AG08396 (cell line): Measurements from ENCODE around the gene MMP15.
"Not testable (repeated sequence)": the region's sequence is repeated elsewhere in the genome, so short reads cannot be mapped to it uniquely, and the experiment has no call there.

Source experiments
- DNase-seq: peaks from one replicate; pipeline ENCODE4 v3.0.0; 2012; ENCODE audit warnings: low spot score, mixed read lengths

The MMP15 gene

DNA sequence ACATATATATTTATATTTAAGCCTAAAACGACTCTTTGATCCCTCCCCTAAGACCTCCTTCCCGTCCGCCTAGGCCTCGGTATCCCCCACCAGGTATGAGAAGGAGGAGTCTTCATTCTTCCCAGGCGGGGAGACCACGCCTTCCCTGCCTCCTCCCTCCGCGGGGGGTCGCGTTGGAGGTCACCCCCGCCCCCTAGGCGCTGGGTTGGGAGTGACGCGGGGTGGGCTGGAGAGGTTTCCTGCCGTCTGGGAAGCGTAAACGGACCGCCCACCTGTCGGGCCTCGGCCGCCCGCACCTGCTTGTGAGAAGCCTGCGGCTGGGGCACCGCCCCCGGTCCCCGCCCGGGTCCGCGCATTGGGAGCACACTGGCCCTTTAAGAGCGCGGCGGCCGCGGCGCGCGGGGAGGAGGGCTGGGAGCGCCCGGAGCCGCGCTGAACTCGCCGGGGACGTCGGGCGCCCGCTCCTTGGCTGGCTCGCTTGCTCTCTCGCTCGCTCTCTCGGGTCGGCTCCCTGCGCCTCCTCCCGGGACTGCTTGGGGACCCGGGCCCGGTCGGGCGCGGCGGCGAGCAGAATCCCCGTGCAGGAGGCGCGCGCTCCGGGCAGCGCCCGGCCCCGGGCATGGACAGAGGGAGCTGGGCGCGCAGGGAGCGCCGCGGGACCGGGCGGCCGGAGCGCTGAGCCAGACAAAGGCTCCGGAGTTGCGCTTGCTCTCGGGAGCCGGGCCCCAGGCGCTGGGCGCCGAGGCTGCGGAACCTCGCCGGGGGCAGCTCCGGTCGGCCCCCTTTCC is at the start of gene MMP15:
TSS of gene MMP15 (plus strand) at position 404 of the 788 bp plus-strand sequence. CDS start 597 bp downstream, outside the sequence.
- DNase-seq: peak; percentile 81

DNA sequence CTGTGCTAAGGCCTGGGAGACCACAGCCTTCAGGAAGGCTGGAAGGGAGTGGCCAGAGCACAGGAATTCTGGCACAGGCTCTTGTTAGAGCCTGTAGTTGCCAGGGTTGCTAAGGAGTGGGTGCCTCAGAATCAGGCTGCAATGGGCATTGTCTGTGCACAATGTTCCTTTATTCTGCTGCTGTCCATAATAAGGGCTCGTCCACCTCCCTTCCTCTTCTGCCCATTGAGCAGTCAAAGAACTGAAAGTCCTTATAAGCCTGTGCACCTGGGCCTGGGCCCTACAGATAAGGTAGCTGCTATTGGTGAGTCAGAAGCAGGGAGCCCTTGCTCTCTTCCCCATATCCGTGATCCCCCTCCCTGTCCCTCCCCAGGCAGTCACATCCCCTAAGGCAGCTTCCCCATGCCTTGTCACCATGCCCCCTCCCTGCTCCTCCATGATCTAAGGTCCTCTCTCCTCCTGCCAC is 49.2 kb upstream of the MMP15 start:
- DNase-seq: no peak

DNA sequence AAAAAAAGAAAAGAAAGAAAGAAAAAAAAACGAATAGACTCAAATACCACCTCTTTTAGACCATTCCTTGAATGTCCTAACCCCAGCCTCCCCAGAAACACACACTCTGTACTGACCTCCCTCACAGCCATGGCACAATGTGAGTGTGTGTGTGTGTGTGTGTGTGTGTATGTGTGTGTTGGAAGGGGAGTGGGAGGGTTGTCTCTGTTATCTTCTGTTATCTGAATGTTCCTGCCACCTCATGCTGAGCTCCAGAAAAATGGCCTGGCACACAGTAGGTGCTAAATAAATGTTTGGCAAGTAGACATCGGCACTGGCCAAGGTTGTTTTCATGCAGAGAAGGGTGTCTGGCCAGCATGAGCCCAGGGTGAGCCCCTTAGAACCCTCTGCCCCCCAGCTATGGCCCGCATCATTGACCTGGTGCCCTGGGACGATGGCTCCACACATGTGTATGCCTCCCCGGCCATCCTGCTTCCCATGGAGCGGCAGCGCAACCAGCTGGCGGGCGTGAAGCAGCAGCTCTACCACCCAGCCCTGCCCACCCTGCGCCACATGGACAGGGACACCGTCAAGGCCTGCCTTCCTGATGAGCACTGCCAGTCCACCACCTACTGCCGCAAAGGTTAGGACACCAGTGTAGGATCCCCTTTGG is 48.0 kb upstream of the MMP15 start:
- DNase-seq: no peak

DNA sequence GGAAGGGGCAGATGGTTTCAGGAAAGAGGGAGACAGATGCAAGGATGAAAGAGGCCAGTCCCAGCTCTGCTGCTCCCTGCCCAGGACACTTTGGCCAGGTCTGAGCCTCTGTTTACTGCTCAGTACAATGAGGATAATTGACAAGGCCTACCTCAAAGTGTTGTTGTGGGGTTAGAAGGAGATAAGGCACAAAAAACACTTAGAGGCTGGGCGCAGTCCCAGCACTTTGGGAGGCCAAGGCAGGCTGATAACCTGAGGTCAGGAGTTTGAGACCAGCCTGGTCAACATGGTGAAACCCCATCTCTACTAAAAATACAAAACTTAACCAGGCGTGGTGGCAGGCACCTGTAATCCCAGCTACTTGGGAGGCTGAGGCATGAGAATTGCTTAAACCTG is 47.5 kb upstream of the MMP15 start:
- not testable (repeated sequence) for DNase-seq

DNA sequence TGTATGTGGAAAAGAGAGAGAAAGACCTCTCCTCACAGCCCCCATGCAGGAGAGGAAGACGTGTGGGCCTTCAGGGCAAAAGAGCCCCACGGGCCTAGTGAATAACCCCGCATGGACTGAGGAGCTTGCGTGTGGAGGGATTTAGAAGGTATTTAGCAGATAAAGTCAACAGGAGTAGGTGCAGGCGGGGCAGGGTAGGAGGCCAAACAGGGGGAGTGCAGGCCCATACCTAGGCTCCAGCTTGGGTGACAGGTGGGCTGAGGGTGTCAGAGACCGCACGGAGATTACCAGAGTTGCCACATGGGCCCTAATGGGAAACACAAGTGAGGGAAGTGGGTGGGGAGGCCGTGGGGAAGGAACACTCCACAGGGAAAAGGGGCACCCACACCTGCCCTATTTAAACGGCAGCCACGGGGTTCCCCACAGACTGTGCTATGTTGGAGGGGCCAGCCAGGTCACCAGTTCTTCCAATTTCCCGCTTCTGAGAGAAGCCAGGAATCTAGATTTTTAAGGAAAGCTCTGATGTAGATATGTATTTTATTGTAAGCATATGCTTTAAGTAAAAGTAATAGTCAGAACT is 46.5 kb upstream of the MMP15 start:
- DNase-seq: no peak

DNA sequence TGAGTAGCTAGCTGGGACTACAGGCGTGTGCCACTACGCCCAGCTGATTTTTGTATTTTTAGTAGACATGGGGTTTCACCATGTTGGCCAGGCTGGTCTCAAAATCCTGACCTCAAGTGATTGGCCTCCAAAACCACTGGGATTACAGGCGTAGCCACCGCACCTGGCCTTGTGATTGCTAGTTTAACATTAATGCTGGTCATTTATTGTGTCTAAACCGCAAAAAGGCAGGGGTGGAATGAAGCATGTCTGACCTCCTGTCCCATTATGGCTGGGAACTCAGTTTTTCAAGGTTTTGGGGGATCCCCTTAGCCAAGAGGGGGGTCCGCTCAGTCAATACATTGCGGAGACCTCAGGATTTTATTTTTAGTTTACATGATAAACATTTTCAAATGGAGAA is 43.9 kb upstream of the MMP15 start:
- DNase-seq: no peak

DNA sequence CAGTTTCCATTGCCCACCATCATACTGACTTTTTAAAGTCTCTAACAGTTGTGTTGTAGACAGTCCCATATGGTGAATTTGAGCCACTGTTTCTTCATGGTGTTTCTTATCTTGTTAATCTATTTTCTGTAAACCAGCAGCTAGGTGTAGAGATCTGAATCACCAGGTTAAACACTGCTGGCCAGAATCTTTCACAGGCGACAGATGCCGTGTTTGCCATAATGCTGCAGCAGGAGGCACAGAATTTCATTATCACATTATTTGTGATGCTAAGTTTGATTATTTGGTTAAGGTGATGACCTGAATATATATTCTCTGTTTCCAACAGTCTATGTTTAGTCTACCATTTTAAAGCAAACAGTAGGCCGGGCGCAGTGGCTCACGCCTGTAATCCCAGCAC is 43.2 kb upstream of the MMP15 start:
- no peak for DNase-seq

DNA sequence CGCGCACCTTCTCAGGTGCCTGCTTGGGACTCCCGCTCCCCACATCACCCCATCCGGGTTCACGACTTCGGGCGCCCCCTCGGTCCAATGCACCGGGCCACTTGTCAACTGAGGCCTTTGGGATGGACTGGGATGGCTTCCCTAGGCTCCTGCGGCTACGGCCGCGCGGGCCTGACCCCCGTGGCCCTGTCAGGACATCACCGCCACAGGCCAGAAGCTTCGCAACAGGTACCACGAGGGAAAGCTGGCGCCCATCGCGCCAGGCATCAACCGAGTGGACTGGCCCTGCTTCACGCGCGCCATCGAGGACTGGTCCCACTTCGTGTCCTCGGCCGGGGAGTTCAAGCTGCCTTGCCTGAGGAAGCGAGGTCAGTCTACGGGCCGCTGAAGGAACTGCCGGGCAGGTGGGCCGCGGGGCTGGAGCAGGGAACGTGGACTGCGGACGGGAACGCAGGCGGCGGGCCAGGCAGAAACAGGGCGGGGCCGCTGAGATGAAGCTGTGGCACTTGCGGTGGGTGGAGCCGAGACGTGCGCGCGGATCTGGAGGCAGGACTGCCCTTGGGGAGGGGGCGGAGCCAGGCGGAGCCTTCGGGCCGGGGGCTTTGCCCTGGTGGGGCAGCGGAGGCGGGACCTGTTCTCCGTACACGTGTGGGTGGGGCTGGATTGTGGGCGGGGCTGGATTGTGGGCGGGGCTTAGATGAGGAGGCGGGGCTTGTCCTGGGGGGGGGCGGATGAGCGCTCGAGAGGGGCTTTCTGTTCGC is 40.9 kb upstream of the MMP15 start:
- DNase-seq: peak; percentile 79

DNA sequence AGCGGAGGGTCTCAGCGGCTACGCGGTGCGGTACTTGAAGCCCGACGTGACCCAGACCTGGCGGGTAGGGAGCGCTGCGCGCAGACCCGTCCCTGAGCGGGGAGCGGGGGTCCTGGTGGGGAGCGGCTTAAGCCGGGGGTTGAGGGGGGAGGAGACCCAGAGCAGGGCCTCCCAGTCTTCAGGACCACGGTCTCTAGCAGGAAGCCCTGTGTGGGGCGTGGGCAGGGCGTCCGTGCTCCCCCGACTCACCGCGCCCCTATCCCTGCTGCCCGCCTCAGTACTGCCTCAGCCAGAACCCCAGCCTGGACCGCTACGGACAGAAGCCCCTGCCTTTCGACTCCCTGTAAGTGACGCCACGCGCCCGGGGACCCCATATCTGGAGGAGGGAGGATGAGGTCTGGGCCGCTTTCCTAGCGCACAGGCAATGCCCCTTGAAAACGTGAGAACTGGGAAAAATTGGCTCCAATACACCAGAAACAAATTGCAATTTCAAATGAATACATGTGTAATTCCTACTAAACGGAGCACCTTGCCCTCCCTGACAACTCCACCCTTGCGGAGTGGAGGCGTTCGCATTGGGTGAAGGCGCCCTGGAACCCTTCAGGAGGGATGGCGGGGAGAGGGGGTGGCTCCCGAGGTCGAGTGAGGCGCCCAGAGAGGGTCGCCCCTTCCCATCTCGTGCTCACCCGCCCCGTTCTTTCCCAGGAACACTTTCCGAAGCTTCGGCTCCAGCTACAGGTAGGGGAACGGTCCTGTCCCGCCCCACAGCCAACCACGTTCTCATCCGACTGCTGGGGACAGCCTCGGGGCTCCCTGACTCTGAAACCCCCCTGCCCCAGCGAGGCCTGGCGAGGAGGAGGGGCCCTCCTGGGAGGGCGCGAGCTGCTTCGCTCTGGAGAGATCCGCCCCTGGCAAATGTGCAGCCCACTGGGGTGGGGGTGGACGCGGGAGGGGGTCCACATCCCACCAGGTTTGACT is 40.1 kb upstream of the MMP15 start:
- DNase-seq: no peak

DNA sequence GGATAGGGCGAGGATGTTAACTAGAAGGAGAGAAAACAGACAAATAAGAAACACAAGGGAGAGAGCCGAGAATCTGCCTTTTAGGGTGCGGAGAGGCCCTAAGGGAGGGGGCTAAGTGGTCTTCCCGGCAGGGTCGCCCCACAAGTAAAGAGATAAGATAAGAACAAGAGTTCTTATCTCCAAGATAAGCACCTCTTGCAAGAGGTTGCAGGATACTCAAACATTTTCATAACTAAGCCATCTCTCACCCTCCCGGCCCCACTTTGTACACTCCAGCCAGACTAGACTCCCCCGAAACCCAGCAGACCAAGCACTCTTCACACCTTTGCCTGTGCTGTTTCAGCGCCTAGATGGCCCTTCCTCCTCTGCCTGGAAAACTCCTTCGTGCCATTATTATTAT is 39.4 kb upstream of the MMP15 start:
- no peak for DNase-seq

DNA sequence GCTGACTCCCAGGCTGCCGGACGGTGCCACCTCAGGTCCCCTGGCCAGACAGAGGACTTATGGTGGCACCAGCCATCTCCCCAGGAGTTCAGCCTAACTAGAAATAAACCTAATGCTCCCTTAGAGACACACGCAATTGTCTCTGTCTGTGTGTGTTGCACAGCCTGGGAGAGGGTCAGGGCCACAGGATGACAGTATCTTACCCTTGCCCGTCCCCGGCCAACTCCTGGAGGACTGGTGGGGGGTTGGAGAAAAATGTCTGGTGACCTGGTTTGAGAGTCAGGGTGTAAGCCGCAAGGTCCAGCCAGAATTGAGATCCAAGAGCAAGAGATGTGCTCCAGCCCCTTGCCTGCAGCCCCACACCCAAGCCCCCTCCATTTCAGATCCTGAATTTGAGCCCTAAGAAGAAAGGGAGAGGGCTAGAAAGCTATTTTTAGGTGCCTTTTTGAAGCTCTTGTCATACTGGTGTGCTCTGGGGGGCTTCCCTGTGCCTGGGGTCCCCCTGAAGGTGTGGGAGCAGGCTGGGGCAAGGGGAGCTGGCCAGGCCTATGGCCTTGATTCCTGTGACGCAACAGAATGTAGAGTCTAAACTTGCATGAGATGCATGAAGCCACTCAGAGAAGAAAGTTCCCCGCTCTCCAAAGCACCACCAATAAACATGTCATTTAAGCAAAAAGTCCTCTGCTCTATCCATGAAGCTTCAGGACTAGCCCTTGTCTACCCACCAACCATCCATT is 37.9 kb upstream of the MMP15 start:
- no peak for DNase-seq

DNA sequence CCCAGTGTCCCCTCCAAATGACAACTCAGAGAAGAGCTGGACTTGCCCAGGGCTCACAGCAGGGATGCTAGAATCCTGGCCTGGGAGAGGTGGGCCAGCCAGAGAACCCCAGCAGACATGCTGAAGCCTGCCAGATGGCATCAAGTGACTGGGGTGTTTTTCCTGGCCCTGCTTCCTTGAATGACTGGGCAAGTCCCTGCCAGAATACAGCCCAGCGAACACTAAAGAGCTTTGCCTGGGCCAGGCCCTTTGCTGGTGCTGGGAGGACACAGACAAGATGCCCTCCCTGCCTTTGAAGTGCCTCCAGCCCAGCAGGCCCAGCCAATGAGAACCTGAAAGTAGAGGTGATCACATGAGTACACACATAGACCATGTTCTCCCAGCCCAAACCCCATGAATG is 36.6 kb upstream of the MMP15 start:
- no peak for DNase-seq

DNA sequence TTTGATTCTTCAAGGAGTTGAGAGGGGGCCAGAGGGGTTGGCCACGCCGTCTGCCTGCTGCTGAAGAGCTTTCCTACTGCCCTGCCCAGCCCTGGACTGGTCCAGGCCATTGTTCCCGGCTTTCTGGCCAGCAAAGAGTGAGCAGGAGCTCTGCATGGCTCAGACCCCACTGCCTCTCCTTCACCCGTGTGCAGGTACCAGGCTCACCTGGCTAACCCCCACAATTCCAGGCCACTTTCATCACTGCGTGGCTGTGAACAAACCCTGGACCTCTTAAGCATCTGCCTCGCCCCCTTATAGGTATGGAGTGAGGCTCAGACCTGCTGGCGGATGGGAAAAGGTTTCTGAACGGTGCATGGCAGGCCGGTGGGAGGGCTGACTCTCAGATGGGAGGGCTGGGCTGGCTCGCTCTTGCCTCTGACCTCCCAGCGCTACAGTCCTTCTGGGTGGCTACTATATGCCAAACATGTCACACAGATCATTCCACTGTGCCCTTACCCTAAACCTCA is 33.9 kb upstream of the MMP15 start:
- no peak for DNase-seq

DNA sequence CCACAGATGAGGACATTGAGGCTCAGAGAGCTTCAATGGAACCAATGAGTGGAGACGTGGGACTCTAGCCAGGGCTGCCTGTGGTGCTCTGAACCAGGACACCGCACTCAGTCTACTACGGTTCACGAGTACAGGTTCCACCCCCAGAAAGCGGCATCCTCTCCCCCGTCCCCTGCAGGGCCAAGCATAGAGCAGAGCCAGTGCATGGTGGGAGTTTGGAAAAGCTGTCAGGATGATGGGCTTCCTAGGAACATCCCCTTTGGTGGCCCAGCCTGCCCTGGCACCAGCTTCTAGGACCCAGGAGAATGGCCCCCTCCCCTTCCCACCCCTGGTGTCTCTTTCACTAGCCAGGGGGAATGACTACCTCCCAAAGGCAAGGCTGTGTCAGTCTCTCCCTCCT is 33.5 kb upstream of the MMP15 start:
- no peak for DNase-seq

DNA sequence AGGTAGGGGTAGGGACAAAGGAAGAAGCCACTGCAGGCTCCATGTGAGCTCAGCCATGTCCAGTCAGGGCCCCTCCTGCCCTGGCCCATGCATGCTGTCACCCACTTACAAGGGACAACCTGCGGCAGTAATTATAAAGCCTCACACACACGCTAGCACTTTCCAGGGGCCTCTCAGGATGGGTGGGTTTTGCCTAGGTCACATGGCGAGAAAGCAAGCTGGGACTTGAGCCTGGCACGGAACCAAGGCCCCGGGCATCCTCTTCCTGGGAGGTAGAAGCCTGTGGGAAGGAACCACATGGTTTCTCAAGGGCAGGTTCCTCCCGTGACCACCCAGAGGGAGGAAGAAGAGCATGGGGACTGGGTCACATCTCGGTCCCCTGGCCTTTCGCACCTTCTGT is 32.1 kb upstream of the MMP15 start:
- no peak for DNase-seq

DNA sequence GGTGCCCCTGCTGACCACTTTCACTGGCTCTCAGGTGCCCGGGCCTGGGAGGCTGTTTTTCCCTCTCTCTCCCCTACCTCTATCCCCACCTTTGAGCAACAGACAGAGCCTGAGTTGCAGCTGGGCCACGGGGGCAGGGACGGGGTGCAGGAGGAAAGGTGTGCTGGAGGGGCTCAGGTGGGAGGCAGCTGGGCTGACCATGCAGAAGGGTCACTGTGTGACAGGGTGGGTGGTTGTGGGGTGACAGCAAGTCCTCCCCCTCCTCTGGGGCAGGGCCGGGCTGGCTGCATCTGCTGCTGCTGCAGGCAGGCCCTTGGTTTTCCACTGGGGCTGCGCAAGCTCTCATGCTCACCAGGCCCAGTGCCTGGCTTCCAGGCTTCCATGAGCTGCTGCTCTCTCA is 31.7 kb upstream of the MMP15 start:
- no peak for DNase-seq

DNA sequence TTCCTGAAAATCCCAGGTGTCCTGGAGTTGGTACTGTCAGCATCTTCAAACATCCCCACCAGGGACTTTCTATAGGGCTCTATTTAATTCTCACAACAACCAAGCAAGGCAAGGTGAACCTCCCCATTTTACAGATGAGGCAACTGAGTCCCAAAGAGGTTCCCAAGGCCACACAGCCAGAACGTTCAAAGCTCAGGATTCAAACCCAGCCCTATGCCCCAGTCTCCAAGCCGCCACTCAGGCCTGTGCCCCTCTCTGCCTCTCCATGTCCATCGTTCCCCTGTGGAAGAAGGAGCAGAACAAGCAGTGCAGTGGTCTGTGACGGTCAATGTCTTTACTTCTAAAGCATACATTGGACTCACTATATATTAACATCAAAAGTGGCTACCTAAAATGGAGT is 31.2 kb upstream of the MMP15 start:
- no peak for DNase-seq

DNA sequence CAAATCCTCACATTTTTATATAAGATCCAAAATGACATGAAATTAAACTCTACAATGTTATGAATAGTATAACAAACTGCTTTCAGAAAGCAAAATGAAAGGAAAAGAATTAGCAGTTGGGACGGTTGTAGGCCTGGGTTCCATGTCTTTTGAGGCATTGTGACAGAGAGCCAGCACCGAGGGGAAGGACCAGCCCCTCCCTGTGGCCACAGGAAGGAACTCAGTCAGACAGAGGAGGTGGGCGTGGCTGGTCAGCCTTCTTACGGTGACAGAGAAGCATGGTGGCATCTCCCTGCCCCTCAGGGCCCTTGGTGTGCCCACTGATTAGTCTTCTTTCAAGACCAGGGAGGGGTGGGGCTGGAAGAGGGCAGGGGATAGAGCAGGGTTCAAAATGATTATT is 30.8 kb upstream of the MMP15 start:
- DNase-seq: peak; percentile 65

DNA sequence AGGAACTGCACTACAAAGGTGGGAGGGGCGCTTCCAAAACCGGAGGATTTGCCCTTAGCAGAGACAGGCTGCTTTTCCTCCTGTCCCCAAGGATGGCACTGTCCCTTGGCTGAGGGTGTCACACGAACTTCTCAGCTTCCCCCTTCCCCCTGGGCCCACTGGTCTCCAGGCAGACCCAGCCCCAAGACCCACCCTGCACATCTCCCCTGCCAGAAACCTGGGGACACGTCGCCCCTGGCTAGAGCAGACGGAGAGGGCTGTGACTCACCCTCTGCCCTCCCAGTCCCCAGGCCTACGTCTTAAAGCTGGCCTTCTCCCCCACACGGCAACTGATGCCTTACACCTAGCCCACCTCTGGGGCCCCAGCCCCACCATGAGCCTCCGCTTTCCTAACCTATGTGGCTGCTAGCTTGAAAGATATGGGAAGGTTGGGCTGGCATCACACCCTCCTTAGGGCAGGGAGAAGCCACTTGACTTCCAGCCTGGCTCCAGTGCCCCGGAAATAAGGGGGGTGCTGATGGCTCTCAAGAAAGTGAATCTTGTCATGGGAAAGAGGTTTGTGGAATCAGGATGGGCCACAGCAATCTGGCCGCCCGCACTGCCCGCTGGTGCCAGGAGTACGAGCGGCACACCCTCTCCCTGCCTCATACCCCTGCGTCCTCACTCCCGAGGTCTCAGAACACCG is 29.7 kb upstream of the MMP15 start:
- no peak for DNase-seq
